ENCODE measurements around the gene PCNX3.
"Not testable (repeated sequence)": the region's sequence is repeated elsewhere in the genome, so short reads cannot be mapped to it uniquely, and the experiment has no call there.

Gene PCNX3

GRCh38 chr11:65621460-65621859, 5.9 kb downstream of the PCNX3 start:
- no peak for DNase-seq

GRCh38 chr11:65622011-65622410, 6.4 kb downstream of the PCNX3 start:
- no peak for DNase-seq

- no peak for DNase-seq
These were observed 7.6 kb downstream of the PCNX3 start for GRCh38 chr11:65623177-65623576.

- DNase-seq: no peak
These were observed 8.5 kb downstream of the PCNX3 start for GRCh38 chr11:65623852-65624616.

- no peak for DNase-seq
These were observed 9.5 kb downstream of the PCNX3 start for GRCh38 chr11:65624931-65625627.

GRCh38 chr11:65625628-65626342, 10.2 kb downstream of the PCNX3 start:
- DNase-seq: no peak

- DNase-seq: no peak
These were observed 11.6 kb downstream of the PCNX3 start for GRCh38 chr11:65627202-65627601.

- no peak for DNase-seq
These were observed 14.0 kb downstream of the PCNX3 start for GRCh38 chr11:65629579-65629978.

- DNase-seq: no peak
These were observed 14.6 kb downstream of the PCNX3 start for GRCh38 chr11:65630215-65630614.

- DNase-seq: no peak
These were observed 18.0 kb downstream of the PCNX3 start for GRCh38 chr11:65633390-65634108.

GRCh38 chr11:65634109-65634436, 18.5 kb downstream of the PCNX3 start:
- DNase-seq: no peak

- DNase-seq: no peak
These were observed 18.9 kb downstream of the PCNX3 start for GRCh38 chr11:65634440-65634839.

GRCh38 chr11:65634905-65635731, 19.5 kb downstream of the PCNX3 start:
- no peak for DNase-seq

GRCh38 chr11:65636108-65637031, 20.8 kb downstream of the PCNX3 start:
- no peak for DNase-seq

- no peak for DNase-seq
These were observed 21.5 kb downstream of the PCNX3 start for GRCh38 chr11:65637032-65637557.

GRCh38 chr11:65637794-65638419, 22.3 kb downstream of the PCNX3 start, which contains the start of gene SIPA1:
Gene SIPA1, plus strand, starts transcription at chr11:65638101. Its CDS starts 2,821 bp downstream, at chr11:65640922.
- DNase-seq: no peak

GRCh38 chr11:65639228-65639597, 23.6 kb downstream of the PCNX3 start:
- not testable (repeated sequence) for DNase-seq

GRCh38 chr11:65639623-65640482, 24.3 kb downstream of the PCNX3 start:
- DNase-seq: no peak
